IMR-90 (cell line): ENCODE data around the gene KIFC3. TPM values are rescaled to one million over a fixed set of nuclear protein-coding genes. Genes with fewer than 3 reads are reported as not detected.

Experiments
- ATAC-seq: fragments of 200-7000 bp; cut with Tn5 transposase; 2 replicates; pipeline ENCODE4 v1.9.1; 2020; ENCODE audit warnings: low read depth, mild to moderate bottlenecking, moderate library complexity
- BruUV-seq: library from RNA; stranded (reverse); fragments of 400-500 nt; replicated peaks from 2 replicates; lab custom pipeline; 2021; lab: Mats Ljungman, UMichigan
- CTCF ChIA-PET: fragments of 300-600 bp; formaldehyde crosslinking; extraction: SDS; loops from one replicate; lab custom pipeline; 2021; ENCODE audit warnings: antibody characterized with exemption; lab: Yijun Ruan, JAX
- POLR2A ChIA-PET: fragments of 300-600 bp; sonication (Branson Sonifier 250); formaldehyde crosslinking; loops from one replicate; lab custom pipeline; 2022; ENCODE audit warnings: antibody characterized with exemption; ENCODE audit not compliant: unreplicated experiment; lab: Charles Lee
- DNase-seq: peaks from one replicate; pipeline ENCODE4 v3.0.0; 2013
- H2AFZ ChIP-seq: replicated peaks from 2 replicates; pipeline ENCODE3; 2013; ENCODE audit warnings: low read length, mild to moderate bottlenecking; ENCODE audit not compliant: poor library complexity
- H2AK5ac ChIP-seq: 2 replicates; pipeline ENCODE4 v1.6.1; 2013; ENCODE audit warnings: low read depth, low read length, inconsistent platforms
- H2AK9ac ChIP-seq: replicated peaks from 2 replicates; pipeline ENCODE3; 2013; ENCODE audit warnings: mild to moderate bottlenecking, low read depth, low read length, moderate library complexity; ENCODE audit not compliant: poor library complexity
- H2BK120ac ChIP-seq: 2 replicates; pipeline ENCODE4 v1.6.1; 2013; ENCODE audit warnings: low read depth, low read length, inconsistent platforms
- H2BK15ac ChIP-seq: 3 replicates; pipeline ENCODE4 v1.6.1; 2013; ENCODE audit warnings: low read depth, low read length, inconsistent platforms
- H2BK20ac ChIP-seq: 2 replicates; pipeline ENCODE4 v1.6.1; 2013; ENCODE audit warnings: low read depth, mild to moderate bottlenecking, inconsistent platforms, low read length, moderate library complexity
- H2BK5ac ChIP-seq: 2 replicates; pipeline ENCODE4 v1.6.1; 2013; ENCODE audit warnings: mild to moderate bottlenecking, low read depth, low read length, inconsistent platforms; ENCODE audit not compliant: poor library complexity, severe bottlenecking
- H3K14ac ChIP-seq: replicated peaks from 2 replicates; pipeline ENCODE4 v1.6.1; 2013; ENCODE audit warnings: low read depth, low read length, inconsistent platforms
- H3K18ac ChIP-seq: 2 replicates; pipeline ENCODE4 v1.6.1; 2013; ENCODE audit warnings: low read depth, low read length, control low read depth
- H3K23ac ChIP-seq: 2 replicates; pipeline ENCODE4 v1.6.1; 2013; ENCODE audit warnings: low read depth, low read length, inconsistent platforms
- H3K27ac ChIP-seq: 2 replicates; pipeline ENCODE4 v1.5.1; 2013; ENCODE audit warnings: mild to moderate bottlenecking, control low read depth, low read length; ENCODE audit not compliant: insufficient read depth
- H3K27me3 ChIP-seq: 2 replicates; pipeline ENCODE4 v1.6.1; 2013; ENCODE audit warnings: low read length; ENCODE audit not compliant: control insufficient read depth, insufficient read depth
- H3K36me3 ChIP-seq: 2 replicates; pipeline ENCODE4 v1.6.1; 2013; ENCODE audit warnings: low read length, mixed read lengths; ENCODE audit not compliant: control insufficient read depth, insufficient read depth
- H3K4ac ChIP-seq: 2 replicates; pipeline ENCODE4 v1.6.1; 2013; ENCODE audit warnings: low read depth, low read length, inconsistent platforms
- H3K4me1 ChIP-seq: 2 replicates; pipeline ENCODE4 v1.6.1; 2013; ENCODE audit warnings: low read length, mixed read lengths; ENCODE audit not compliant: control insufficient read depth, insufficient read depth
- H3K4me2 ChIP-seq: 2 replicates; pipeline ENCODE4 v1.6.1; 2013; ENCODE audit warnings: low read depth, mild to moderate bottlenecking, control low read depth, low read length, moderate library complexity
- H3K4me3 ChIP-seq: 2 replicates; pipeline ENCODE4 v1.5.1; 2013; ENCODE audit warnings: low read depth, mild to moderate bottlenecking, control low read depth, low read length, moderate library complexity; ENCODE audit not compliant: insufficient read depth
- H3K56ac ChIP-seq: 2 replicates; pipeline ENCODE4 v1.6.1; 2013; ENCODE audit warnings: low read length, inconsistent platforms; ENCODE audit not compliant: insufficient read depth; ENCODE audit errors: extremely low read depth
- H3K79me1 ChIP-seq, 2 experiments: 2 replicates each; pipeline ENCODE4 v1.6.1; 2013; ENCODE audit warnings: low read length in 2 of 2, inconsistent platforms in 1 of 2, low read depth in 1 of 2
- H3K9ac ChIP-seq: 2 replicates; pipeline ENCODE4 v1.6.1; 2013; ENCODE audit warnings: low read depth, low read length, control low read depth
- H3K9me1 ChIP-seq: 2 replicates; pipeline ENCODE4 v1.6.1; 2013; ENCODE audit warnings: low read length, inconsistent platforms; ENCODE audit not compliant: insufficient read depth
- H3K9me3 ChIP-seq: 2 replicates; pipeline ENCODE4 v1.6.1; 2013; ENCODE audit warnings: low read length; ENCODE audit not compliant: control insufficient read depth, insufficient read depth
- H4K20me1 ChIP-seq: 2 replicates; pipeline ENCODE4 v1.6.1; 2013; ENCODE audit warnings: low read length, inconsistent platforms; ENCODE audit not compliant: insufficient read depth
- H4K5ac ChIP-seq: 2 replicates; pipeline ENCODE4 v1.6.1; 2013; ENCODE audit warnings: mild to moderate bottlenecking, low read depth, low read length, control low read depth
- H4K8ac ChIP-seq, 2 experiments: 2 replicates each; pipeline ENCODE4 v1.6.1; 2013; ENCODE audit warnings: low read depth in 2 of 2, low read length in 2 of 2, control low read depth in 1 of 2, inconsistent platforms in 1 of 2
- H4K91ac ChIP-seq: 2 replicates; pipeline ENCODE4 v1.6.1; 2013; ENCODE audit warnings: low read depth, low read length, inconsistent platforms; ENCODE audit not compliant: insufficient read depth
- BHLHE40 ChIP-seq: fragments of 150-350 bp; IDR thresholded peaks from 2 replicates; pipeline ENCODE4 v1.6.1; 2016; ENCODE audit warnings: mild to moderate bottlenecking, low read depth, low read length
- CHD1 ChIP-seq: IDR thresholded peaks from 2 replicates; pipeline ENCODE4 v1.6.1; 2012; ENCODE audit warnings: low read depth, low read length, improper control_type of control experiment
- CTCF ChIP-seq: conservative IDR thresholded peaks from 2 replicates; pipeline ENCODE4 v1.5.1; 2012; ENCODE audit warnings: mild to moderate bottlenecking, low read depth, low read length, improper control_type of control experiment
- ELK1 ChIP-seq: fragments of 150-350 bp; IDR thresholded peaks from 2 replicates; pipeline ENCODE4 v1.6.1; 2016; ENCODE audit warnings: low read depth, mild to moderate bottlenecking, low read length, moderate library complexity, borderline replicate concordance
- FOS ChIP-seq: fragments of 150-350 bp; IDR thresholded peaks from 2 replicates; pipeline ENCODE4 v1.6.1; 2016; ENCODE audit warnings: low read depth, low read length
- MAFK ChIP-seq: IDR thresholded peaks from 2 replicates; pipeline ENCODE4 v1.6.1; 2012; ENCODE audit warnings: low read depth, low read length, improper control_type of control experiment
- MAZ ChIP-seq: IDR thresholded peaks from 2 replicates; pipeline ENCODE4 v1.6.1; 2012; ENCODE audit warnings: low read depth, mild to moderate bottlenecking, low read length, improper control_type of control experiment, moderate library complexity, borderline replicate concordance
- MXI1 ChIP-seq: IDR thresholded peaks from 2 replicates; pipeline ENCODE4 v1.6.1; 2012; ENCODE audit warnings: low read depth, mild to moderate bottlenecking, low read length, moderate library complexity, borderline replicate concordance
- NFE2L2 ChIP-seq: fragments of 150-350 bp; IDR thresholded peaks from 2 replicates; pipeline ENCODE4 v1.6.1; 2016; ENCODE audit warnings: low read depth, mild to moderate bottlenecking, low read length
- POLR2A ChIP-seq: IDR thresholded peaks from 2 replicates; pipeline ENCODE4 v1.6.1; 2012; ENCODE audit warnings: mild to moderate bottlenecking, low read depth, low read length
- RCOR1 ChIP-seq: IDR thresholded peaks from 2 replicates; pipeline ENCODE4 v1.6.1; 2012; ENCODE audit warnings: mild to moderate bottlenecking, low read length, improper control_type of control experiment; ENCODE audit not compliant: insufficient replicate concordance
- RFX5 ChIP-seq: IDR thresholded peaks from 2 replicates; pipeline ENCODE4 v1.8.0; 2012; ENCODE audit warnings: low read depth, mild to moderate bottlenecking, low read length, moderate library complexity
- WGBS, 2 experiments: methylation state at CpG; one replicate each; pipeline versions ENCODE4 v1.1.5 to v1.1.7; 2013; ENCODE audit warnings: missing lambda C conversion rate in 2 of 2; ENCODE audit not compliant: insufficient read length in 1 of 2; ENCODE audit errors: extremely low coverage in 2 of 2; 5-methylcytosine and 5-hydroxymethylcytosine counted together
- dilution Hi-C: fragments of 300-500 bp; cut with HindIII; formaldehyde crosslinking; loops from one replicate; pipeline ENCODE4 v1.14.3; 2018; ENCODE audit warnings: low sequenced_read_pairs; ENCODE audit not compliant: unreplicated experiment
- in situ Hi-C: fragments of 300-500 bp; cut with MboI; formaldehyde crosslinking; loops from 3 replicates; pipeline ENCODE4 v1.14.3; 2019; ENCODE audit warnings: low sequenced_read_pairs, inconsistent platforms, mixed read lengths
- intact Hi-C: fragments of 100-400 bp; cut with micrococcal nuclease; formaldehyde crosslinking; loops from 2 replicates; pipeline ENCODE4 v1.10.0; 2022
- polyA plus RNA-seq, 3 experiments: library from polyadenylated mRNA; depleted of rRNA; stranded (reverse); fragments of >200 nt; gene quantifications; 2 replicates each; pipeline ENCODE4 v1.2.3, GENCODE V29; 2012; ENCODE audit warnings: low replicate concordance in 1 of 3
- total RNA-seq: library from RNA; depleted of rRNA; stranded (reverse); fragments of >200 nt; gene quantifications from 2 replicates; pipeline ENCODE4 v1.2.3, GENCODE V29; 2012

Gene KIFC3
- total and polyA plus RNA-seq, 2 of the 4 experiments (the other 2 are of a cell fraction) = 48.6 to 62.5 TPM

GRCh38 chr16:57724531-57724930 is 77.8 kb downstream of the KIFC3 start:
- no peak overlapping the region for H3K4me2 ChIP-seq
- no peak overlapping the region for H2AK9ac ChIP-seq
- H2BK20ac ChIP-seq = no peak overlapping the region
- H2BK120ac ChIP-seq = no peak overlapping the region
- dilution Hi-C loops (no loop called here), intact Hi-C loops (no loop called here), in situ Hi-C loops (no loop called here)
- DNase-seq (no peak), ATAC-seq (no peak)
- H2BK5ac ChIP-seq = no peak overlapping the region
- no peaks in the 10 kb centered on the region for H3K79me1 ChIP-seq
- WGBS, 2 experiments = 73% methylated on average over 12 of the region's 15 CpGs; no CpG with 5 or more reads in 1 of the 2 experiments
- H3K9me1 ChIP-seq = no peaks in the 10 kb centered on the region
- H3K27ac ChIP-seq = no peak overlapping the region
- POLR2A ChIA-PET = no interaction called here
- H2AK5ac ChIP-seq = no peak overlapping the region
- TF ChIP-seq FOS (no peak), CTCF (no peak), ELK1 (no peak), NFE2L2 (no peak), MAFK (no peak), MXI1 (no peak), RFX5 (no peak), RCOR1 (no peak), POLR2A (no peak), MAZ (no peak), CHD1 (no peak), BHLHE40 (no peak)
- H3K56ac ChIP-seq = no peak overlapping the region
- H4K20me1 ChIP-seq = no peaks in the 10 kb centered on the region
- H4K5ac ChIP-seq = no peak overlapping the region
- CTCF ChIA-PET = no interaction called here
- H4K91ac ChIP-seq = no peak overlapping the region
- H3K4me1 ChIP-seq = no peaks in the 10 kb centered on the region
- no peak overlapping the region for H3K4me3 ChIP-seq
- no peak overlapping the region for H4K8ac ChIP-seq
- H3K27me3 ChIP-seq = peaks cover 8% of the 10 kb centered on the region
- no peak overlapping the region for H3K23ac ChIP-seq
- H3K36me3 ChIP-seq = no peaks in the 10 kb centered on the region
- BruUV-seq = no TSS peak
- H3K18ac ChIP-seq = no peak overlapping the region
- no peak overlapping the region for H2AFZ ChIP-seq
- no peak overlapping the region for H2BK15ac ChIP-seq
- H3K9ac ChIP-seq = no peak overlapping the region
- H3K14ac ChIP-seq = no peak overlapping the region
- H3K4ac ChIP-seq = no peak overlapping the region
- no peaks in the 10 kb centered on the region for H3K9me3 ChIP-seq
